ENCODE results near the gene CHTF18.

- TF ChIP-seq CTCF (IDR thresholded peaks at IDR 0.05), result no peak
- no peak for TF ChIP-seq POLR2A (IDR thresholded peaks at IDR 0.05)
These were observed 44.5 kb upstream of the CHTF18 start for GRCh38 chr16:743794-744500.
